NCI-H1930 (cell line): ENCODE results near the gene NTN3.
A peak's percentile ranks its signal among the peaks of the same experiment; 100 is the strongest.
"Not testable (repeated sequence)": the region's sequence is repeated elsewhere in the genome, so short reads cannot be mapped to it uniquely, and the experiment has no call there.

ENCODE experiments used
- DNase-seq, 2 experiments: peaks; one replicate each; lab custom pipeline; 2025; lab: John Stamatoyannopoulos, UW

NTN3 gene

GRCh38 chr16:2471016-2471652, at the start of gene NTN3:
NTN3 (plus strand) TSS chr16:2471297; CDS start chr16:2471702, 405 bp downstream.
- DNase-seq = peak; percentile 45 to 53

GRCh38 chr16:2422123-2422867, 48.8 kb upstream of the NTN3 start:
- DNase-seq = no peak

GRCh38 chr16:2424061-2425007, 46.8 kb upstream of the NTN3 start:
- no peak for DNase-seq

- DNase-seq = no peak
Observed at GRCh38 chr16:2425008-2425518, 46.0 kb upstream of the NTN3 start.

- no peak for DNase-seq
Observed at GRCh38 chr16:2425825-2426430, 45.2 kb upstream of the NTN3 start.

- no peak for DNase-seq
Observed at GRCh38 chr16:2426941-2427361, 44.1 kb upstream of the NTN3 start.

- no peak for DNase-seq
Observed at GRCh38 chr16:2427526-2427925, 43.6 kb upstream of the NTN3 start.

GRCh38 chr16:2428051-2428783, 42.9 kb upstream of the NTN3 start:
- DNase-seq = peak; percentile 28 to 50

- no peak for DNase-seq
Observed at GRCh38 chr16:2428784-2429033, 42.4 kb upstream of the NTN3 start.

- DNase-seq = peak; percentile 95 to 99
Observed at GRCh38 chr16:2429034-2429770, 41.9 kb upstream of the NTN3 start, which contains the start of gene CCNF. CCNF (plus strand) TSS chr16:2429447; CDS start chr16:2429482, 35 bp downstream.

GRCh38 chr16:2429771-2430663, 41.1 kb upstream of the NTN3 start:
- DNase-seq = no peak

- DNase-seq = no peak
Observed at GRCh38 chr16:2432286-2432685, 38.8 kb upstream of the NTN3 start.

GRCh38 chr16:2432801-2433505, 38.1 kb upstream of the NTN3 start:
- DNase-seq = no peak

GRCh38 chr16:2435236-2435635, 35.9 kb upstream of the NTN3 start:
- not testable (repeated sequence) for DNase-seq

GRCh38 chr16:2436110-2436509, 35.0 kb upstream of the NTN3 start:
- DNase-seq = no peak

- DNase-seq = no peak
Observed at GRCh38 chr16:2437032-2437790, 33.9 kb upstream of the NTN3 start.

GRCh38 chr16:2438121-2438520, 33.0 kb upstream of the NTN3 start:
- DNase-seq = no peak

- DNase-seq = no peak
Observed at GRCh38 chr16:2439598-2439997, 31.5 kb upstream of the NTN3 start.
